Measurements from ENCODE around the gene CSTPP1.

GRCh38 chr11:47171061-47171838 is 234.7 kb downstream of the CSTPP1 start:
- TF ChIP-seq POLR2AphosphoS5 (IDR thresholded peaks at IDR 0.05; ENCODE audit: low read depth, low read length) (no peak), SIN3A (IDR thresholded peaks at IDR 0.05; ENCODE audit: borderline replicate concordance, insufficient read depth, low read length) (no peak), TAF1 (IDR thresholded peaks at IDR 0.05; ENCODE audit: borderline replicate concordance, insufficient read depth, low read length) (no peak), REST (IDR thresholded peaks at IDR 0.05; ENCODE audit: insufficient read depth in 1 of 2, low read depth in 2 of 2, low read length in 2 of 2) (no peak), FOXP2 (optimal IDR thresholded peaks at IDR 0.05; ENCODE audit: borderline replicate concordance, extremely low read depth, extremely low read length, insufficient read depth) (no peak)

All from PFSK-1 (cell line).